ENCODE data around the gene SERPINA5.

DNA sequence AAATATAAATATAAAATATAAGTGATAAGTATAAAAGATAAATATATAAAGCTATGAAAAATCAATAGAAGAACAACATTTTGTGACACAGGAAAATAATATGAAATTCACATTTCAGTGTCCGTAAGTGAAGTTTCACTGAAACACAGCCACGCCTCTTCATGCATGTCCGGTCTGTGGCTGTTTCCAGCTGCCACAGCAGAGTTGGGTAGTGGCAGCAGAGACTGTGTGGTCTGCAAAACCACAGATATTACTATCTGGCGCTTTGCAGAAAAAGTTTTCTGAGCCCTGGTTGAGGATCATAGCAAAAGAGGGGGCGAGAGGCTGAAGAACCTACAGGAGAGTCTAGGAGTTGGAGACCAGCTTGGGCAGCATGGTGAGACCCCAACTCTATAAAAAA, 19.2 kb upstream of the SERPINA5 start:
- no peak for TF ChIP-seq EZH2phosphoT487 (IDR thresholded peaks at IDR 0.05; ENCODE audit: low read depth)
- TF ChIP-seq, protein P1, sequence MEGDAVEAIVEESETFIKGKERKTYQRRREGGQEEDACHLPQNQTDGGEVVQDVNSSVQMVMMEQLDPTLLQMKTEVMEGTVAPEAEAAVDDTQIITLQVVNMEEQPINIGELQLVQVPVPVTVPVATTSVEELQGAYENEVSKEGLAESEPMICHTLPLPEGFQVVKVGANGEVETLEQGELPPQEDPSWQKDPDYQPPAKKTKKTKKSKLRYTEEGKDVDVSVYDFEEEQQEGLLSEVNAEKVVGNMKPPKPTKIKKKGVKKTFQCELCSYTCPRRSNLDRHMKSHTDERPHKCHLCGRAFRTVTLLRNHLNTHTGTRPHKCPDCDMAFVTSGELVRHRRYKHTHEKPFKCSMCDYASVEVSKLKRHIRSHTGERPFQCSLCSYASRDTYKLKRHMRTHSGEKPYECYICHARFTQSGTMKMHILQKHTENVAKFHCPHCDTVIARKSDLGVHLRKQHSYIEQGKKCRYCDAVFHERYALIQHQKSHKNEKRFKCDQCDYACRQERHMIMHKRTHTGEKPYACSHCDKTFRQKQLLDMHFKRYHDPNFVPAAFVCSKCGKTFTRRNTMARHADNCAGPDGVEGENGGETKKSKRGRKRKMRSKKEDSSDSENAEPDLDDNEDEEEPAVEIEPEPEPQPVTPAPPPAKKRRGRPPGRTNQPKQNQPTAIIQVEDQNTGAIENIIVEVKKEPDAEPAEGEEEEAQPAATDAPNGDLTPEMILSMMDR (IDR thresholded peaks at IDR 0.05; ENCODE audit: low read depth, low read length): no peak
